Activated T-cell treated with anti-CD3 and anti-CD28 coated beads for 48 hours (primary cell): Measurements from ENCODE around the gene SGTA.

Source experiments
- DNase-seq: peaks from one replicate; pipeline ENCODE4 v3.0.0-alpha.2; 2020; ENCODE audit warnings: low read depth

The SGTA gene

GRCh38 chr19:2754659-2755447 lies 28.2 kb downstream of the SGTA start:
- no peak for DNase-seq

DNA sequence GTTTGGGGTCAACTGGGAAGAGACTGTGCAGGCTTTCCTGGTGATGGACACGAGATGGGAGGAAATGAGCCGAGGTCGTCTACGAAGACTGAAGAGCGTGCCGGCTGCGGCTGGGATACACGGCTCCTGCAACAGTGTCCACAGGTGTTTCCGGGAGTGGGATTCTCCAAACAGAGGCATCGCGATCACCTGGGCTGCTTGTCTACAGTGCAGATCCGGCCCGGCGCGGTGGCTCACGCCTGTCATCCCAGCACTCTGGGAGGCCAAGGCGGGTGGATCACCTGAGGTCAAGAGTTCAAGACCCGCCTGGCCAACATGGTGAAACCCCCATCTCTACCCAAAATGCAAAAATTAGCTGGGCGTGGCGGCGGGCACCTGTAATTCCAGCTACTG lies 31.6 kb downstream of the SGTA start:
- DNase-seq = no peak

GRCh38 chr19:2750808-2751437 lies 32.1 kb downstream of the SGTA start:
- no peak for DNase-seq

- DNase-seq = no peak
Measured at GRCh38 chr19:2747349-2747748, 35.7 kb downstream of the SGTA start.

DNA sequence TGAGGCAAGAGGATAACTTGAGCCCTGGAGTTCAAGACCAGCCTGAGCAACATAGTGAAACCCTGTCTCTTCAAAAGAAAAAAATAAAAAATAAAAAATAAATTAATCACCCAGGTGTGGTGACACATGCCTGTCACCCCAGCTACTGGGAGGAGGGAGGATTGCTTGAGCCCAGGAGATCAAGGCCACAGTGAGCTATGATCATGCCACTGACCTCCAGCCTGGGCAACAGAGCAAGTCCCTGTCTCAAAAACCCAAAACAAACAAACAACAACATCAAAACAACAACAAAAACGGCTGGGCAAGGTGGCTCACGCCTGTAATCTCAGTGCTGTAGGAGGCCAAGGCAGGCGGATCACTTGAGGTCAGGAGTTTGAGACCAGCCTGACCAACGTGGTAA lies 39.0 kb downstream of the SGTA start:
- DNase-seq = no peak

GRCh38 chr19:2743099-2743498 lies 40.0 kb downstream of the SGTA start:
- DNase-seq = no peak

DNA sequence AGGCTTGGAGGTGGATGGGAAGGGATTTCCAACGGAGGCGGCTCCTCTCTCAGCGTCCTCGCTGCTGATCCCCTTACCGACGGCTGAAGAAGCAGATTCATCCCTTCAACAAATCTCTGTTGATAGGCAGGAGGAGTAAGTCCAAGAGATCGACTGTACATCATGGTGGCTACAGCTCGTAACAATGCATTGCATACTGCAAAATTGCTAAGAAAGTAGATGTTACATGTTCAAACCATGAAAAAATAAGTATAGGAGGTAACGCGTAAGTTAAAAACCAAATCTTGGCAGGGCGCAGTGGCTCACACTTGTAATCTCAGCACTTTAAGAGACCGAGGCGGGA lies 42.8 kb downstream of the SGTA start:
- no peak for DNase-seq

DNA sequence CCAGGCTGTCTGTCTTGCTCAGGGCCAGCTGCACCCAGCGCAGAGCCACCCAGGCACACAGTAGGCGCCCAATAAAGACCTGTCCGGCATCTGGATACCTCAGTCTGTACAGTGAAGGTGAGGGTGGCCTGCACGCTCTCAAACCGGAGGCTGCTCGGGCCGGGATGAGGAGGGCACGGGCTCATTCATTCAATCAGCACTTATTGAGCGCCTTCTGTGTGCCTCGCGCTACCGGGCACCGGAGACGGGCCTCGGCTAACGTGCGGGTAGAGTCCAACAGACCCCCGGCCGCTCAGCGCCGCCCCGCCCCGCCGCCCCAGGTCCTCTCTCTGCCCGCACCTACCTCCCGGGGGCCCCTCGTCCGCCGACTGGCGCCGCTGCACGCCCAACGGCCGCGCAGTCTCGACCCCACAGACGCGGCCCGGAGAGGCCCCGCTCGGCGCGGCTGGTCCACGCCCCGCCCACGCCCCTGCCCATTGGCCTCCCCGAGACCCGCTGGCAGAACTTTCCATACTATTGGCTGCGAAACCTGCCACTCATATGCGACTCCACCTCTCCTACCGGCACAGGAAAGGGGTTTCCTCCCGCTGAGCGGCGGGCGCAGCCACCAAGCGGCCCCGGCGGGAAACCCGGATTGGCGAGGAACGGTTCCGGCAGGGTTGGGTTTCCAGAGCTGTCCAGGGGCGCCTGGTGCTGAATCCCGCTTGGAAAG lies 43.3 kb downstream of the SGTA start, which contains the start of gene SLC39A3:
TSS of gene SLC39A3 (minus strand) at position 416 of the 712 bp plus-strand sequence. CDS start 2,760 bp downstream, outside the sequence.
- peak; percentile 99 for DNase-seq

GRCh38 chr19:2736550-2737190 lies 46.4 kb downstream of the SGTA start:
- no peak for DNase-seq

- DNase-seq = no peak
Measured at GRCh38 chr19:2735374-2735773, 47.7 kb downstream of the SGTA start.

DNA sequence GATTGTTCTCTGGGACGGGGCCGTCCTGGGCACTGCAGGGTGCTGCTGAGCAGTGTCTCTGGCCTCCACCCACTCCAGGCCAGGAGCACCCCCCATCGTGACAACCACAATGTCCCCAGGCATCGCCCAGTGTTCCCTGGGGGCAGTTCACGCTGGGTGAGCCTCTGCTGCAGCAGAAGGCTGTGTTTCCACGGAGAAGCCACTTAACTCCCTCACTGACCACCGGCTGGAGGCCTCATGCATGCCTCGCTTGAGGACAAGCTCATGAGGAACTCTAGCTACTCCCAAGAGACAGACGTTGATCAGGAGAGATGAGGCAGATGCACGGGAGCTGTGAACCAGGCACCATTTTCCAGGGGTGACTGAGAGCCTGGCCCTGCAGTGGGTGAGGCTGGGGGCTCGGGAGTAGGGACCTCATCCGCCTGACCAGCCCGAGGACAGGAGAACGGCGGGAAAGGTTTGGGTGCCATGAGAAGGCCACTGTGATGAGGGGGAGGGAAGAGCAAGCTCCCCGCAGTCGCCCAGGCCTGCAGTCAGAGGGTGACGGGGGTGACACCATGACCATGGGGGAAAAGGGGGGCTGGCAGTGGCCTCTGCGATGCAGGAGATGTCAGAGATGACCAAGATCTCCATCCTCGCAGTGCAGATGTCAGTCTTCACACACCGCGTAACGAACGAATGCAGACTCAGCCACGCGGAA lies 48.3 kb downstream of the SGTA start:
- no peak for DNase-seq

DNA sequence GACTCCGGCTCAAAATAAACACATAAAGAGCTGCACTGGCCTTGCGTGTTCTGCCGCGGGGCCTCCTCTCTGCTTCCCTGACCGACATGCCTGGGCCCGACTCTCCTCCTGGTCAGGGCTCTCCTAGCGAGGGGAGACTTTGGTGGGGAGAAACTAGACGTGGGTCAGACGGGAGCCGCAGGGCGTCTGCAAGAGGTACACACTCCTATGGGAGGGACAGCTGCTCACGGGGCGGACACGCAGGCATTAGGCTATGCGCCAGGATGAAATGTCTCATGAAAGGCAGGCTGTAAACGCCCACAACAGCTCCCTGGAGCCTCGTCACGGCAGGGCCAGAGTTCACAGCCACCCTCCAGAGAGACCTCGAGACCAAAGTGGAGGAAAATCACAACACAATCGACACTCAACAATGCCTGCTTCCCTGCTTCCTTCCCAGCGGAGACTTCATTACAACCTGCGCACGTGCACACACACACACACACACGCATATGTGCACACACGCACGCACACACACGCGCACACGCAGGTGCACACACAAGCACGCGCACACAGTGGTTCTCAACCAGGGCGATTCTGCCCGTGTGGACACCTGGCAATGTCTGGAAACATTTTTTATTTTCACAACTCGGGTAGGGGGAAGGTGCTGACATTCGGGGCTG lies 49.0 kb downstream of the SGTA start:
- DNase-seq = no peak

DNA sequence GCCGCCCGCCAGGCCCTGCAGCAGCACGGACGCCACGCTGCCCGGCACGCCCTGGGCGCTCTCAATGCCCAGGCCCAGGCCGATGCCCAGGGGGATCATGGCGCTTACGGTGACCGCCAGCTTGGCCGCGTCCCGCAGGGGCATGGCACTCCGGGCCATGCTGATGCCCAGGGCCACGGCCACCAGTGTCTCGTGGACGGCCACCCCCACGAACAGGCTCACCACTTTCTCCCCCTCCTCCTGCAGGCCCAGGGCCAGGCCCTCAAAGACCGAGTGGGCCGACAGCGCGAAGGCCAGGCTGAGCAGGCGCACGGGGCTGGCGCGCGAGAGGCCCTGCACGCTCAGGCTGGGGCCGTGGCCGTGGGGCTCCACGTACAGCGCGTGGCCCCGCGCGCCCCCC lies 50.2 kb downstream of the SGTA start:
- no peak for DNase-seq

GRCh38 chr19:2732157-2732725 lies 50.8 kb downstream of the SGTA start:
- no peak for DNase-seq

DNA sequence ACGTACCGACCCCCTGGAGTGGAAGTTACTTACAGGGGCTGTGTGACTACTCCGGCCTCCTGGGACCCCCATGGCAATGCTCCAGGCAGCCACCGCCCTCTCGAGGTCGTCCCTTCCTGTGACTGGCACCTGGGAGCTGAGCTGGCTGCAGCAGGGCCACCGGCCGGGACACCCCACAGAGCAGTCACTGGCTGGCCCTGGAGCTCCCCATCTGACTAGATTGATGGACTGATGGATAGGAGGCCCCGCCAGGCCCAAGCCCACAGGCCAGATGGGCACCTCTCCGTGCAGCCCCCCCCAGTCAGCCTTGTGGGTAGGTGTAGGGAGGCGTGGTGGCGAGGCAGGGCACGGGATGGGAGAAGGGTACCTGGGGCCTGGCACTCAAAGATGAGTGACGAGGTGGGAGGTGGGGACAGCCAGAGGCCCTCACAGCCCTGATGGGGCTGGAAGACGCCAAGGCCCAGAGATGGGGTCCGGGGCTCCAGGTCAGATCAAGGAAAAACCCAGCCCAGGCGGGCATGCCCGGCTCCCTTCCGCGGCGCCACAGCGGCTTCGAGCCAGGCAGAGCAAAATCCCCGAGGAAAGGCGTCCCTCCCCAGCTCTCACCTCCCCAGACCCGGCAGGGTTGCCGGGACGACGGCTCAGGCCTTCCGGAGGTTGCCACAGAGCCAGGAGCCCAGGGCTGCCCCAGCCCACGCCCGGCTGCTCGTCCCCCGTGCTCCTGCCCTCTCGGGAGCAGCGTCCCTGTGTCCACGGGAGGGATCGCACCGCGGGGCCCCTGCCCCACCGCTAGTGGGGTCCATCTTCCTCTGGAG lies 51.7 kb downstream of the SGTA start:
- no peak for DNase-seq

GRCh38 chr19:2729943-2730818 lies 52.9 kb downstream of the SGTA start:
- no peak for DNase-seq

DNA sequence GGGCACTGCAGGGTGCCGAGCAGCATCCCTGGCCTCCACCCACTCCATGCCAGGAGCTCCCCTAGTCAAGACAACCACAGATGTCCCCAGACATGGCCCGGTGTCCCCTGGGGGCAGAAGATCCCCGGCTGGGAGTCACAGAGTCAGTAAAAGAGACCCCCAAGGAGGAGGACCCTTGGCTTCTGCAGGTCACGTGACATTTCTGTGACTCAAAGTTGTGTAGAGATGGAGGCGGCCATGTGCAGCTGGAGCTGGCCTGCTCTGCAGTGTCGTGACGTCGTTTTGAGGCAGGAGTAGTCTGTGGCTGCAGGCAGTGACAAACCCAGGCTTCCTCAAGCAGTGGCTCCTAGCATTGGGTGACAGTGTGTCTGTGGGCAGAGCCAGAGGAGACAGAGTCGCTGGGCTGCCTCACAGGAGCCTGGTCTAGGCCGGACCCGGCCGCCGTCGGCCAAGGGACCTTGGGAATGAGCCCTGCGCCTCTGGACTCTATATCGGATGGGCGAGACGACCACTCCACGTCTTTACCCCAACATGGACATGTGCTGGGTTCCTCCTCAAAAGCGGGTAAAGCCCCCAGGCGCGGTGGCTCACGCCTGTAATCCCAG lies 54.2 kb downstream of the SGTA start:
- no peak for DNase-seq

DNA sequence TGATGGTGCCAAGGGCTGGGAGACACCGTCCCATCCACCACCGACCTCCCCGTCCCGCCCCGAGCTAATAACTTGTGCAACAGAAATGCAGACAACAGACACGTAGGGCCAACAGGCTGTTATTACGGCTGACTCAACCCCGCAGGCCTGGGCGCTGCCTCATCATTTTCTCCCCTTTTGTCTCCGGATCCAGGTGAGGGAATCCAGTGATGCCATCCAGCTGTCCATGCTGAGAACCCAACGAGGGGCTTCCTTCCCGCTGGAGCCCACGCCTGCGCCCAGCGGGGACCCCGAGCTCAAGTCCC lies 55.5 kb downstream of the SGTA start:
- DNase-seq = no peak
